ENCODE data around the gene CBX5.

CBX5 gene

DNA sequence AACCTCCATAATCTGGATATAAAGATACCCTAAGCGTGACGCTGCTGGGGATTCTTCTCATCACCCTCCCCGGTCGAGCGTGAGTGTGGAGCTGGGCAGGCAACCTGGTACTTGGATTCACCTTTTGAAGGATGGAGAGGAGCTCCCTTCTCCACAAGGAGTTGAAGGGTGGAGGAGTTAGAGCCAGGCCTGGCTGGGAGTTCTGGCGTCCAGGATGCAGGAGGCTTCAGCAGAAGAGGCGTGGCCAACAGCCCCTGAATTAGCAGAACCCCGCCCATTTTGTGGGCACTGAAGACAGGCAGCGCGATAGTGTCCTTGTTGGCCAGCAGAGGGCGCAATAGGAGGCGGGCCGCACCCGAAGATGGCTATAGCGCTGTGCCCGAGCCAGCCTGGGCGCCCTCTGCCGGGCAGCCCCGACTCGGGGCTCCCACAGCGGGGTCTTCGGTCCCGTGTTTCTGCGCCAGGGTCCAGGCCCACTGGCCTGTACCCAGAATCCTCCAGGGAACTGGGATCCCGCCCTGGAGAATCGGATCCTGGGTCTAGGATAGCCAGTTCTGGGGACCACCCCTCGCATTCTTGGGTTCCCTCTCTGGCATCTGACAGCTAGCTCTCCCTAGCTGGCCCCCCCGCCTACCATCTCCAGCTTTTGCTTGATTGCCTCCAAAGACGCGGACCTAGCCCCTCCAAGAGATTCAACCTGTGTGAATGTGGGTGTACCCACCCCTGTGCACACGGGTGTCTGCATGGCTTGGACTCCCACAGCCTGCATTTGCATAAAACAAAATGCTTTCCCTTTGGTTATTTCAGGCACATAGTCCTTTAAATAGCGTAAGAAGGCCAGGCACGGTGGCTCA, 65.1 kb downstream of the CBX5 start:
- no peak for TF ChIP-seq ZNF274 (IDR thresholded peaks at IDR 0.05; ENCODE audit: low read depth, low read length)

DNA sequence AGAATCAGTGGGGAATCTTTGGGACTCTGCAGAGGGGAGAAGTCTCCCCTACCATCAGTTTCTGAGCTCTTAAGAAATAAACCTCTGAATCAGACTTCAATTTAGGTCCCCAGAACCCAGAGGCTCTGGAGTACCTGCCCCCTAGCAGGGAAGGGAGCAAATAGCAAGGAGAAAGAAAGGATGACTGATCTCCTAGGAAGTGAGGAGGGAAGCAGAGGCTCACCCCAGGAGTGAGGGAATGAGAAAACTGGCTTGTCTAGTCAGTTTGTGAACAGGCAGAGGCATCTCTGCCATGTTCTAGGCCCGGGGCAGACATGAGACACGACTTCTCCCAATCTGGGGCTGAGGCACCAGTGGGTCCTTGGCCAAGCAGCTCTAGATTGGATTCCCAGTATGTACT, 66.8 kb downstream of the CBX5 start:
- H3K4me3 ChIP-seq (ENCODE audit: low read length): no peak overlapping the region
- TF ChIP-seq ZNF274 (IDR thresholded peaks at IDR 0.05; ENCODE audit: low read depth, low read length): no peak

More for the DNA sequence above, 65.1 kb downstream of the CBX5 start:
- peak overlapping the region; percentile 5; the same call in 1 of the 2 replicates for H3K4me3 ChIP-seq (ENCODE audit: low read length)

DNA sequence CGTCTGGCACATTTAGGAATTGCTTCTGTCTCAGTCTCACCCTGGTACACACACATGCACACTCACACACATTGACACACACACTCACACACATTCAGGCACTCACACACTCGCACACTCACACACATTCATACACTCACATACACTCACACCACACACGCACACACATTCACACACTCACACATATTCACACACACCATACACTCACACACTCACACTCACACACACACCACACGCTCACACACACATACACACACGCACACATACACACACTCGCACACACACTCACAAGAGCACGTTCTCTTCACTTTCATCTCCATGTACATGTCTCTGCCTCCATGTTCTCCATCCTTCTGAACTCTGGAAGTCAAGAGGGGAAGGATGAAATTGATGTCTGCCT, 68.0 kb downstream of the CBX5 start:
- H3K4me3 ChIP-seq (ENCODE audit: low read length): no peak overlapping the region
- TF ChIP-seq ZNF274 (IDR thresholded peaks at IDR 0.05; ENCODE audit: low read depth, low read length): no peak

DNA sequence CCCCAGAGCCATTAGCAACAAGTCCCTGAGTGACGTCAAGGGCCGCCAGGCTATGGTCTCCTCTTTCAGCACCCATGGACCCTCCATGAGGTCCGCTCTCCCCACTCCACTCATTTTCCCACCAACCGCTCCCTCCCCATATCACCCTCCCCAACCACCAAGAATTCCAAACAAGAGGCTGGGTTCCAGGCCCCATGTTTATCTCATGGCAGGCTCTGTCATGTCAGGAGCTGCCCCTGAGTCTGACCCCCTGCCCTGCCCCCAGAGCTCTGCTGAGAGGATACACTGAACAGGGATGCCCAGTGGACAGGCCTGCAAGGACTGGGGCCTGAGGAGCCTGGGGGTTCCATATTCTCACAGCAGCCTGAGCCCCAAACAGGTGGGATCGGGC, 69.5 kb downstream of the CBX5 start:
- no peak overlapping the region for H3K4me3 ChIP-seq (ENCODE audit: low read length)
- no peak for TF ChIP-seq ZNF274 (IDR thresholded peaks at IDR 0.05; ENCODE audit: low read depth, low read length)

DNA sequence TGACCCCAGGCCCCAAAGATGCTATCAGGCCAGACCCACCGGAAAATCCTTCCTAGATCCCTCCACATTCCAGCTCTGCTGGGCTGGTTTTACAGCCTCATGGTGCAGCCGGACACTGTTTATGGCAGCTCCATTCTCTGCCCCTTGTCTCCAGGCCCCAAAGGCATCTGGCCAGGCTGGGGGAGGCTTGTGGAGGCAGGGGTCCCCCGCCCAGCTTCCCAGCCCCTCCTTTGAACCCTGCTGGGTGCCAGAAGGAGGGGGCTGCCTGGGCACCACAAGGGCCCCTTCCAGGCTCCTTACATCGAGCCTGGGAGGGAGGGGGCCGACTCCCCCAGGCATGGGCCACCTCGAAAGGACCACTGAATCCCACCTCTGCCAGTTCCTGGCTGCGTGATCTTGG, 71.3 kb downstream of the CBX5 start:
- no peak overlapping the region for H3K4me3 ChIP-seq (ENCODE audit: low read length)
- no peak for TF ChIP-seq ZNF274 (IDR thresholded peaks at IDR 0.05; ENCODE audit: low read depth, low read length)

DNA sequence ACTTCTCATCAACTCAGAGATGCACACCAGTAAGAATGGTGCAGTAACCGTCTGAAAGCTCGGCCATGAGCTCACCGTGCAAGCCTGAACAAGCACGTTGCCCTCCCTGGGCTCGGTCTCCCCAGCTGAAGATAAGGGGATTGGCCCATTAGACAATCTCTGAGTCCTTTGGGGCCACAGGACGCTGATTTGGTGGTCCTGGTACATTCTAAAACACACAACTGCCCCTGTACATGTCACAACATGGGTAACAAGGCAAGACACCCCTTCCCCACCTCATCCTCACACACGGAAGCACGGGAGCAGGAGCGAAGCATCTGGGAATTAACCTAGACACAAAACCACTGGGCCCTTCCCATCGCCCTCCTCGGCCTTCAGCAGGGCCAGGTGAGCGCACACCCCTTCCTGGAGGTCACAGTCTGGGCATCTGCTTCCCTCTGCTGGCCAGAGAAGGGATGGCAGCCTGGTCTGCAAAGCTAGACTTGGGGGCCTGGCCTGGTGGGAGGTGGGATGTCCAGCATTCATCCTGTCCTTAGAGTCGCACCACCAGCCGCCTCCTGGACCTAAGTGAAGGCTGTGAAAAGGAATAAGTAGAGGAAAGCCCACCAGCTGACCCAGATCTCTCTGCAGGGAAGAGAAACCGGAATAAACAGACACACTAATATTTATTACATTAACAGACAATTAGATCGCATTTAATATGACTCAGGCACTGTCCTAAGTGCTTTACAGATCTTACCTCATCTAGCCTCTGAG, 72.2 kb downstream of the CBX5 start:
- no peak for TF ChIP-seq ZNF274 (IDR thresholded peaks at IDR 0.05; ENCODE audit: low read depth, low read length)
- no peak overlapping the region for H3K4me3 ChIP-seq (ENCODE audit: low read length)

DNA sequence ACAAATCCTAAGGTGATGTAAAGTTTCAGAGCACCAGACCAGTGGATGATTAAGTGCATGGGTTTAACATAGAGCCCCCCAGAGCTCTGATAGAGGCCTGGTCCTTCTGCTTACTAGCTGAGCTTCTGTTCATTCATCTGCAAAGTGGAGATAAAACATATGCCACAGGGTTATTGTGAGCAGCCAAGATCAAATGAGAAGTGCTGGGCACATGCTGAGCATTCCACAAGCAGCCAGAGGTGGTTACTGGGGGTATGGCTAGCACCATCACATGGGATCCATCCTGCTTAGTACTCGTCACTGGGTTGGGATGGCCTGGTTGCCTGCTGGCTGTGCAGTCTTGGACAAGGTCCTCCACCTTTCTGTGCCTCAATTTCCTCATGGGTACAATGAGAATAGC, 73.1 kb downstream of the CBX5 start:
- H3K4me3 ChIP-seq (ENCODE audit: low read length): no peak overlapping the region
- TF ChIP-seq ZNF274 (IDR thresholded peaks at IDR 0.05; ENCODE audit: low read depth, low read length): no peak

DNA sequence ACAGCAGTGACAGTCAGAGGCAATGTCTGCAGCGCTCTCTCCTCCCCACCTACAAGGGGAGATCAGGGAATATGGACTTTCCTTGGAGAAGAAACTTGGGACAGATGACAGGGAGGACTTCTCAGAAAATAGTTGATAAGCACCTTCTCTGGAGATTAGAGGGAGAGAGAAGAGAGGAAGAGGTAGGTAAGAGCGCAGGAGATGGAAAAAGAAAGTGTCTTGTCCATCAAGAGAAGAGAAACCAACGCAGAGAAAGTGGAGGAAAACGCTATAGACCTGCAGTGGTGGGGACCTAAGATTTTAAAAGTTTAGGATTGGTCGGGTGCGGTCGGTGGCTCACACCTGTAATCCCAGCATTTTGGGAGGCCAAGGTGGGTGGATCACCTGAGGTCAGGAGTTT, 75.6 kb downstream of the CBX5 start:
- no peak for TF ChIP-seq ZNF274 (IDR thresholded peaks at IDR 0.05; ENCODE audit: low read depth, low read length)
- H3K4me3 ChIP-seq (ENCODE audit: low read length): no peak overlapping the region

DNA sequence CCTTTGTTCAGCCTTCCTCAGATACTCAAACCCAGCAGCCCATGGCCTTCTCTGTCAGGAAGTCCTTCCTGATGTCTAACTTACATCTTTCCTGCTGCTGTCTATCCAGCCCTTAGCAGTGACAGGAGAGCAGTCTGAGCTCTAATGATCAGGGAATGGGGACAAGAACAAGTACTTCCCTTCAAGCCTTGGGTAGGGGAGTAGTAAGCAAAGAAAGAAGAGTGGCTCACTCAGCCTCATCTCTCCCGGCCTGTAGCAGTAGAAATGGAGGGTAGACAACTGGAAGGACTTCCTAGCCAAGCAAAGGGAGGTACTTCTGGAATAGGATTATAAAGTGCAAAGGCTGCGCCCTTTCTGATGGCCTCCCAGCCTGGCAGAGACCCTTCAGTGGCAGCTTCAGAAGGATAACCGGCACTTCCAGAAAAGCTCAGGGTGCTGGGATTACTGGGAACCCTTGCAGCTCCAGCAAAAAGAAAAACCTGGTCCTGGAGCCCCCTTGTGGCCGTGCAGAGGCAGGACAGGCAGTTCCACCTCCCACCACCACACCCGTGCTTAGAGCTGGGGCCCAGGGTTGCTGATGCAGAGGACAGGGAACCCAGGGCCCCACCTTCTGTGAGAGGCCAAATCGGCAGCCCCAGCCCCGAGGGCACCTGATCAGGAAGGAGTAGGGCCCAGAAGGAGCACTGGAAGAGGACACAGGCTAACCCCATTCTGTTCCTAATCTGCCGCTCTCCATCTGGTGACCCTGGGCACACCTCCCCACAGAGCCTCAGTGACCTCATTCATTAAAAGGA, 78.7 kb downstream of the CBX5 start:
- TF ChIP-seq ZNF274 (IDR thresholded peaks at IDR 0.05; ENCODE audit: low read depth, low read length): no peak
- no peak overlapping the region for H3K4me3 ChIP-seq (ENCODE audit: low read length)

DNA sequence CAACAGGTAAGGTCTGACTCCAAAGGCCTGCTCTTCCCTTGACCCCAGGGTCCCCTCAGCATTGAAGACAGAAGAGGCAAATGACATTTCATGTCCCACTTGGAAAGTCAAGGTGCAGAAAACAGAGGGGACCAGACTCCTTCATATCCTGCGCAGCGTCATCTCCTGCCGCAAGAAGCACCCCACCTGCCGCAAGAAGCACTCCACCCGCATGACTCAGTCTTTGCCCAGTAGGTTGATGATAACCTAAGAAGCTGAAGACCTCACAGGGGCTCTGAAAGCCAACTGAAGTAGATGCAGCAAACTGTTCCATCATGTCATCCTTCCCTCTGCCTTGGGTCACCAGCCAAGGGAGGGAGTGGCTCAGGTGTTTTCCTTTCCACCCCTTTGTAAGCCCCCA, 79.5 kb downstream of the CBX5 start:
- no peak overlapping the region for H3K4me3 ChIP-seq (ENCODE audit: low read length)
- TF ChIP-seq ZNF274 (IDR thresholded peaks at IDR 0.05; ENCODE audit: low read depth, low read length): no peak

DNA sequence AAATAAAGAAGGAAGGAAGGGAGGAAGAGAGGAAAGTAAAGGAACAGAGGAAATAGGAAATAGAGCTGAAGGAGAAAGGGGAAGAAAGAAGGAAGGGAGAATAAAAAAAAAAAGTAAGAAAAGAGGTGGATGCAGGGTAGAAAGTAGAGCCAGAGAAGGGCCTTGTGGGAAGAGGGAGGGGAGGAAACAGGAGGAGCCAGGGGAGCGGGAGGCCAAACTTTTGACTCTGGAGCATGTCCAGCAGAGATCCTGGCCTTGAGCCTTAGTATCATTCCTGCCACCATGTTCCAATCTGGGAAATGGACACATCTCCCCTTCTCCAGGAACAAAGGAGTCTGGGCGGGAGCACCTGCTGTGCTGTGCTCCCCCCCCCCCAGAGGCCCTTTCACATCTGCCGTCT, 80.0 kb downstream of the CBX5 start:
- H3K4me3 ChIP-seq (ENCODE audit: low read length): no peak overlapping the region

DNA sequence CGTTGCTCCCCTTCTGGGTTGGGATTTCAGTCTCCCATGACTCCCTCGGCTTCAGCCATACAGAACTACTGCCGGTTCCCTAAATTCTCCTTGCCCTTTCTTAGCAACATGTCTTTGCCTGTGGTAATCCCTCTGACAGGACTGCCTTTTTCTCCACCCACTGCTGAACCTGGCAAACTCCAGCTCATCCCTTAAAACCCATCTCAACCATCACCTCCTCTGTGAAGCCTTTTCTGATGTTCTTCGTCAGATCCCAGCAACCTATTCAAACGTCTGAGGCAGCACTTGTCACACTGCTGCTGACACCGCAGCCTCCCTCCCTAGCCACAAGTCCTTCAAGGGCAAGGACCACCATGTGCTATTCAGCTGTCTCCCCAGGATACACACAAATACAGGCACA, 80.9 kb downstream of the CBX5 start:
- TF ChIP-seq ZNF274 (IDR thresholded peaks at IDR 0.05; ENCODE audit: low read depth, low read length): no peak
- no peak overlapping the region for H3K4me3 ChIP-seq (ENCODE audit: low read length)

More for the DNA sequence above, 80.0 kb downstream of the CBX5 start:
- TF ChIP-seq ZNF274 (IDR thresholded peaks at IDR 0.05; ENCODE audit: low read depth, low read length): no peak

DNA sequence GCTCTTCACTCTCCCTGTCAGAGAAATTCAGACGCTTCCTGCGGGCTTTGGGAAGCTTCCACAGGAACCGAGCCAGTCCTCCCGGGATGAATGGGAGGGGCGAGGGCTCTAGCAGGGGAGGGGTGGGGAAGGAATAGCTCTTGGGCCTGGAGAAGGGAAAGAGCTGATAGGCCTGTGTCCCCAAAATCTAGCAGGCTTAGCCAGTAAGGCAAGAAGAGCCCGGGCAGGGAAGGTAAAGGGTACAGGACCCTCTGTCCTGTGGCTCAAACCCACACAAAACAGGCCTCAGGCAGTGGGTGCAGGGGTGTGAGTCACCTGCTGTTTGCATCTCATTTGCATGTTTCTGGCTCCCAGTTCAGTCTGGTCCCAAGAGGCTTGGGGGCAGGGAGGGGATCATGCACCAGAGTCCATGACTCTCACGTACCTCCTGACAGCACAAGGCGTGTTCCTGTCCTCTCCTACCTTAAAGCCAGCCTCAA, 82.5 kb downstream of the CBX5 start:
- no peak overlapping the region for H3K4me3 ChIP-seq (ENCODE audit: low read length)
- no peak for TF ChIP-seq ZNF274 (IDR thresholded peaks at IDR 0.05; ENCODE audit: low read depth, low read length)

DNA sequence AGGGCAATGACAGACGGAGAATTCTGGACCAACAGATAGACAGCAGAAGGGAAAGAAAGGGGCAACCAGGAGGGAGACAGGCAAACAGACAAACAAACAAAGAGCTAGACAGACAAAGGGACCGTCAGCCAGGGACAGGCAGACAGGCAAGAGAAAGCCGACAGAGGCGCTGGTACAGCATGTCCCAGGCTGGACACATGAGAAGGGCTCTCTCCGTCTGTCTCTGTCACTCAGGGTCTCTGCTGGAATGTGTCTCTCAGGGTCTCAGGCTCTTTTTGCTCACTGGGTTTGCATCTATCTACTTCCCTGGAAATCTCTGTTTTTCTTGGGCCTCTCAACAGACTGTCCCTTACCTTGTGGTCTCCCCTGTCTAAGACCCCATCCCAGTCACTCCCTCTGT, 82.9 kb downstream of the CBX5 start:
- H3K4me3 ChIP-seq (ENCODE audit: low read length): no peak overlapping the region
- TF ChIP-seq ZNF274 (IDR thresholded peaks at IDR 0.05; ENCODE audit: low read depth, low read length): no peak

All from GM08714 (cell line).